H1 (cell line): Measurements from ENCODE around the gene ZBTB33. TPM values are rescaled to one million over a fixed set of nuclear protein-coding genes. Genes with fewer than 3 reads are reported as not detected.

Experiments
- SP2 ChIP-seq: IDR thresholded peaks from 2 replicates; pipeline ENCODE4 v1.6.1; 2012; ENCODE audit warnings: mild to moderate bottlenecking, low read length, inconsistent platforms
- TAF1 ChIP-seq: IDR thresholded peaks from 2 replicates; pipeline ENCODE4 v1.6.1; 2011; ENCODE audit warnings: mild to moderate bottlenecking, low read depth, low read length
- polyA plus RNA-seq, 7 experiments: library from polyadenylated mRNA; depleted of rRNA in 3 of 7; stranded (reverse) in 5 of 7; unstranded in 2 of 7; fragments of >200 nt in 5 of 7; fragments of 200-250 nt in 2 of 7; gene quantifications; 1 replicate in 5 of 7; 2 replicates in 1 of 7; 4 replicates in 1 of 7; pipeline versions ENCODE4 v1.2.1 to v1.2.3, GENCODE V29; 2011 to 2013; ENCODE audit warnings: missing spikeins in 2 of 7, mixed read lengths in 2 of 7
- total RNA-seq: library from RNA; stranded (reverse); fragmentation: NEBNext Ultra II Directional; extraction: Animal tissue kit (Norgen Biotek cat#: 25700); gene quantifications from 2 replicates; pipeline ENCODE4 v1.2.1, GENCODE V29; 2021
- TF ChIP-seq, protein P1 (sequence below): fragments of 300-600 bp; sonication (generic); IDR thresholded peaks from 2 replicates; pipeline ENCODE4 v1.7.1; 2012; ENCODE audit warnings: low read length, moderate library complexity, mild to moderate bottlenecking, inconsistent platforms; ENCODE audit not compliant: insufficient replicate concordance
- TF ChIP-seq, protein P2 (sequence below): IDR thresholded peaks from 2 replicates; pipeline ENCODE4 v1.6.1; 2011; ENCODE audit warnings: low read depth, mild to moderate bottlenecking, low read length; ENCODE audit not compliant: insufficient read depth

ZBTB33 gene
- total and polyA plus RNA-seq, 2 of the 8 experiments (the other 6 are each of a cell fraction or from before 2014, with no cell fraction given), result 3.4 to 14.9 TPM

DNA sequence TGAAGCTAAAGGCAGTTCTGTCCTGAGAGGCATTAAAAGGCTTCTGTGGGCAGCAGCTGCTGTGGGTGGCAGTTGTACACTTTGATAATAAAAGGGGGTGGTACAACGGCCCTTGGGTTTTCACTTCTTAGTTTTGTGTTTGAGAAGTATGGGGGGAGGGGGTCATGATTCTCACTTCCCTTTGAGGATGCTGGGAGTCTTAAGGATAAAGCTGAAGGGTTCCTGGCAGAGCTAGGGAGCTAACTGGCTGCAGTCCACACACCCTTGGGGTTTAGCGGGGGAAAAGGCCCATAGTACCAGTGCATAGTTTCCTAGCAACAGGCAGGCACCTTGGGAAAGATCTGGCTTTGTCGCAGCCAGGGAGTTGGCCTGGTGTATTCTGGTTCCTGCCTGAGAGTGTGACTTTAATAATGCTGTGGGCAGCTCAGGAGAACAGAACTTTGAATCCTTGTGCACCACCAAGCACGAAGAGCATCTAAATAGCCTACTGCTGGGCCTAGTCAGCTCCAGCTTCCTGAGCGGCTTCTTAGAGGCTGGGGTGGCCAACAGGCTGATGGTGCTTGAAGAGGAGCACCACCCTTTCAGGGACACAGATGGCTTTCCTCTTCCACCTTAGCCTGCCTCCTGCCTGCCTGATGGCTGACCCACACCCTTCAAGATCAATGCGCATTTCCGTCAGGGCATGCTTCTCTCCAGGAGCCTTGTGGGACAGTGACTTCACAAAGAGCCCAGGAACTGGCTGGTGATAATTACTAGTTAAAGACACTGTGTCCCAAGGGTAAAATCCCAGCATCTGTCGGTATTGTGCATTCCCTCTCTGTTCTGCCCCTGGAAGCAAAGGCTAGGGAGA, 12.5 kb downstream of the ZBTB33 start (continued):
- TF ChIP-seq, protein P1, sequence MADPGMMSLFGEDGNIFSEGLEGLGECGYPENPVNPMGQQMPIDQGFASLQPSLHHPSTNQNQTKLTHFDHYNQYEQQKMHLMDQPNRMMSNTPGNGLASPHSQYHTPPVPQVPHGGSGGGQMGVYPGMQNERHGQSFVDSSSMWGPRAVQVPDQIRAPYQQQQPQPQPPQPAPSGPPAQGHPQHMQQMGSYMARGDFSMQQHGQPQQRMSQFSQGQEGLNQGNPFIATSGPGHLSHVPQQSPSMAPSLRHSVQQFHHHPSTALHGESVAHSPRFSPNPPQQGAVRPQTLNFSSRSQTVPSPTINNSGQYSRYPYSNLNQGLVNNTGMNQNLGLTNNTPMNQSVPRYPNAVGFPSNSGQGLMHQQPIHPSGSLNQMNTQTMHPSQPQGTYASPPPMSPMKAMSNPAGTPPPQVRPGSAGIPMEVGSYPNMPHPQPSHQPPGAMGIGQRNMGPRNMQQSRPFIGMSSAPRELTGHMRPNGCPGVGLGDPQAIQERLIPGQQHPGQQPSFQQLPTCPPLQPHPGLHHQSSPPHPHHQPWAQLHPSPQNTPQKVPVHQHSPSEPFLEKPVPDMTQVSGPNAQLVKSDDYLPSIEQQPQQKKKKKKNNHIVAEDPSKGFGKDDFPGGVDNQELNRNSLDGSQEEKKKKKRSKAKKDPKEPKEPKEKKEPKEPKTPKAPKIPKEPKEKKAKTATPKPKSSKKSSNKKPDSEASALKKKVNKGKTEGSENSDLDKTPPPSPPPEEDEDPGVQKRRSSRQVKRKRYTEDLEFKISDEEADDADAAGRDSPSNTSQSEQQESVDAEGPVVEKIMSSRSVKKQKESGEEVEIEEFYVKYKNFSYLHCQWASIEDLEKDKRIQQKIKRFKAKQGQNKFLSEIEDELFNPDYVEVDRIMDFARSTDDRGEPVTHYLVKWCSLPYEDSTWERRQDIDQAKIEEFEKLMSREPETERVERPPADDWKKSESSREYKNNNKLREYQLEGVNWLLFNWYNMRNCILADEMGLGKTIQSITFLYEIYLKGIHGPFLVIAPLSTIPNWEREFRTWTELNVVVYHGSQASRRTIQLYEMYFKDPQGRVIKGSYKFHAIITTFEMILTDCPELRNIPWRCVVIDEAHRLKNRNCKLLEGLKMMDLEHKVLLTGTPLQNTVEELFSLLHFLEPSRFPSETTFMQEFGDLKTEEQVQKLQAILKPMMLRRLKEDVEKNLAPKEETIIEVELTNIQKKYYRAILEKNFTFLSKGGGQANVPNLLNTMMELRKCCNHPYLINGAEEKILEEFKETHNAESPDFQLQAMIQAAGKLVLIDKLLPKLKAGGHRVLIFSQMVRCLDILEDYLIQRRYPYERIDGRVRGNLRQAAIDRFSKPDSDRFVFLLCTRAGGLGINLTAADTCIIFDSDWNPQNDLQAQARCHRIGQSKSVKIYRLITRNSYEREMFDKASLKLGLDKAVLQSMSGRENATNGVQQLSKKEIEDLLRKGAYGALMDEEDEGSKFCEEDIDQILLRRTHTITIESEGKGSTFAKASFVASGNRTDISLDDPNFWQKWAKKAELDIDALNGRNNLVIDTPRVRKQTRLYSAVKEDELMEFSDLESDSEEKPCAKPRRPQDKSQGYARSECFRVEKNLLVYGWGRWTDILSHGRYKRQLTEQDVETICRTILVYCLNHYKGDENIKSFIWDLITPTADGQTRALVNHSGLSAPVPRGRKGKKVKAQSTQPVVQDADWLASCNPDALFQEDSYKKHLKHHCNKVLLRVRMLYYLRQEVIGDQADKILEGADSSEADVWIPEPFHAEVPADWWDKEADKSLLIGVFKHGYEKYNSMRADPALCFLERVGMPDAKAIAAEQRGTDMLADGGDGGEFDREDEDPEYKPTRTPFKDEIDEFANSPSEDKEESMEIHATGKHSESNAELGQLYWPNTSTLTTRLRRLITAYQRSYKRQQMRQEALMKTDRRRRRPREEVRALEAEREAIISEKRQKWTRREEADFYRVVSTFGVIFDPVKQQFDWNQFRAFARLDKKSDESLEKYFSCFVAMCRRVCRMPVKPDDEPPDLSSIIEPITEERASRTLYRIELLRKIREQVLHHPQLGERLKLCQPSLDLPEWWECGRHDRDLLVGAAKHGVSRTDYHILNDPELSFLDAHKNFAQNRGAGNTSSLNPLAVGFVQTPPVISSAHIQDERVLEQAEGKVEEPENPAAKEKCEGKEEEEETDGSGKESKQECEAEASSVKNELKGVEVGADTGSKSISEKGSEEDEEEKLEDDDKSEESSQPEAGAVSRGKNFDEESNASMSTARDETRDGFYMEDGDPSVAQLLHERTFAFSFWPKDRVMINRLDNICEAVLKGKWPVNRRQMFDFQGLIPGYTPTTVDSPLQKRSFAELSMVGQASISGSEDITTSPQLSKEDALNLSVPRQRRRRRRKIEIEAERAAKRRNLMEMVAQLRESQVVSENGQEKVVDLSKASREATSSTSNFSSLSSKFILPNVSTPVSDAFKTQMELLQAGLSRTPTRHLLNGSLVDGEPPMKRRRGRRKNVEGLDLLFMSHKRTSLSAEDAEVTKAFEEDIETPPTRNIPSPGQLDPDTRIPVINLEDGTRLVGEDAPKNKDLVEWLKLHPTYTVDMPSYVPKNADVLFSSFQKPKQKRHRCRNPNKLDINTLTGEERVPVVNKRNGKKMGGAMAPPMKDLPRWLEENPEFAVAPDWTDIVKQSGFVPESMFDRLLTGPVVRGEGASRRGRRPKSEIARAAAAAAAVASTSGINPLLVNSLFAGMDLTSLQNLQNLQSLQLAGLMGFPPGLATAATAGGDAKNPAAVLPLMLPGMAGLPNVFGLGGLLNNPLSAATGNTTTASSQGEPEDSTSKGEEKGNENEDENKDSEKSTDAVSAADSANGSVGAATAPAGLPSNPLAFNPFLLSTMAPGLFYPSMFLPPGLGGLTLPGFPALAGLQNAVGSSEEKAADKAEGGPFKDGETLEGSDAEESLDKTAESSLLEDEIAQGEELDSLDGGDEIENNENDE, result no peak
- TF ChIP-seq, protein P2, sequence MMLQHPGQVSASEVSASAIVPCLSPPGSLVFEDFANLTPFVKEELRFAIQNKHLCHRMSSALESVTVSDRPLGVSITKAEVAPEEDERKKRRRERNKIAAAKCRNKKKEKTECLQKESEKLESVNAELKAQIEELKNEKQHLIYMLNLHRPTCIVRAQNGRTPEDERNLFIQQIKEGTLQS, result no peak
- TF ChIP-seq SP2 (no peak), TAF1 (no peak)
- TF ChIP-seq, all 59 proteins: peak for 1
